ENCODE measurements around the gene EIF4E2.

EIF4E2 gene

DNA sequence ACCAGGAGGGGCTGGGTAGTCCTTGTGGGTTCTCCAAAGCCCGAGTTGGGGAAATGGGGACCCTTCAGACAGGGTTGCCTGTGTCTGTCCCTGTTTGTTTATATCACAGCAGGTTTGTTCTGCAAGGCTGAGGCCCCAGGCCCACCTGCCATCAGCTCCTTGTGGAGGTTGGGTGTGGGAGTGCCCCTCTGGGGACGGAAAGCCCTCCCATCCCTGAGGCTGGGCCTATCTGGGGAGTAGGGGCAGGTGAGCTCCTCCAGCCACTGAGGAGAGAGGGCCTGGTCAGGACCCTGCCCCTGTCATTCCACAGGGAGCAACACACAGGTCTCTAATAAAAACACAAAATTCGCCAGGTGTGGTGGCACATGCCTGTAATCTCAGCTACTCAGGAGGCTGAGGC is 59.6 kb downstream of the EIF4E2 start:
- Histone ChIP-seq H3K9me3 (no peaks in the 10 kb centered on the region), H3K27ac (no peak overlapping the region), H3K4me1 (ENCODE audit: control insufficient read depth in 1 of 2, insufficient read depth in 1 of 2, low read depth in 1 of 2, low read length in 1 of 2) (peaks cover 10 to 11% of the 10 kb centered on the region in 2 experiments), H3K4me3 (ENCODE audit: low read depth in 1 of 2, low read length in 1 of 2) (no peak overlapping the region), H3K27me3 (peaks cover 4% of the 10 kb centered on the region), H3K36me3 (no peaks in the 10 kb centered on the region)
- TF ChIP-seq, protein P1, sequence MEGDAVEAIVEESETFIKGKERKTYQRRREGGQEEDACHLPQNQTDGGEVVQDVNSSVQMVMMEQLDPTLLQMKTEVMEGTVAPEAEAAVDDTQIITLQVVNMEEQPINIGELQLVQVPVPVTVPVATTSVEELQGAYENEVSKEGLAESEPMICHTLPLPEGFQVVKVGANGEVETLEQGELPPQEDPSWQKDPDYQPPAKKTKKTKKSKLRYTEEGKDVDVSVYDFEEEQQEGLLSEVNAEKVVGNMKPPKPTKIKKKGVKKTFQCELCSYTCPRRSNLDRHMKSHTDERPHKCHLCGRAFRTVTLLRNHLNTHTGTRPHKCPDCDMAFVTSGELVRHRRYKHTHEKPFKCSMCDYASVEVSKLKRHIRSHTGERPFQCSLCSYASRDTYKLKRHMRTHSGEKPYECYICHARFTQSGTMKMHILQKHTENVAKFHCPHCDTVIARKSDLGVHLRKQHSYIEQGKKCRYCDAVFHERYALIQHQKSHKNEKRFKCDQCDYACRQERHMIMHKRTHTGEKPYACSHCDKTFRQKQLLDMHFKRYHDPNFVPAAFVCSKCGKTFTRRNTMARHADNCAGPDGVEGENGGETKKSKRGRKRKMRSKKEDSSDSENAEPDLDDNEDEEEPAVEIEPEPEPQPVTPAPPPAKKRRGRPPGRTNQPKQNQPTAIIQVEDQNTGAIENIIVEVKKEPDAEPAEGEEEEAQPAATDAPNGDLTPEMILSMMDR (IDR thresholded peaks at IDR 0.05), result no peak

DNA sequence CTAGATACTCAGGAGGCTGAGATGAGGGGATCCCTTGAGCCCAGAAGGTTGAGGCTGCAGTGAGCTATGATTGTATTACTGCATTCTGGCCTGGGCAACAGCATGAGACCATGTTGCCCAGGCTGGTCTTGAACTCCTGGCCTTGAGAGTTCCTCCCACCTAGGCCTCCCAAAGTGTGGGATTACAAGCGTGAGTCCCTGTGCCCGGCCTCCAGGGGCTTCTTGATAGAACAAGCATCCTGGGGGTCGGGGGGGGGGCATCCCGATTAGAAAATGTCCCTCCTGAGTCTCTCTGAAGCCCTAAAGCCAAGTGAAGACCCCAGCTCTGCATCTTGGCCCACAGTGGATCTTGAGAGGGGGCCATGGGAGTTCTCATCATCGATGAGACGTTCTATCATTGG is 60.6 kb downstream of the EIF4E2 start:
- H3K4me1 ChIP-seq (ENCODE audit: control insufficient read depth in 1 of 2, insufficient read depth in 1 of 2, low read depth in 1 of 2, low read length in 1 of 2), result peaks cover 4% of the 10 kb centered on the region in 2 experiments
- H3K27me3 ChIP-seq, result peaks cover 4% of the 10 kb centered on the region
- H3K9me3 ChIP-seq, result no peaks in the 10 kb centered on the region
- TF ChIP-seq, protein P1 (IDR thresholded peaks at IDR 0.05), result no peak
- no peak overlapping the region for H3K27ac ChIP-seq
- no peaks in the 10 kb centered on the region for H3K36me3 ChIP-seq
- H3K4me3 ChIP-seq (ENCODE audit: low read depth in 1 of 2, low read length in 1 of 2), result no peak overlapping the region

DNA sequence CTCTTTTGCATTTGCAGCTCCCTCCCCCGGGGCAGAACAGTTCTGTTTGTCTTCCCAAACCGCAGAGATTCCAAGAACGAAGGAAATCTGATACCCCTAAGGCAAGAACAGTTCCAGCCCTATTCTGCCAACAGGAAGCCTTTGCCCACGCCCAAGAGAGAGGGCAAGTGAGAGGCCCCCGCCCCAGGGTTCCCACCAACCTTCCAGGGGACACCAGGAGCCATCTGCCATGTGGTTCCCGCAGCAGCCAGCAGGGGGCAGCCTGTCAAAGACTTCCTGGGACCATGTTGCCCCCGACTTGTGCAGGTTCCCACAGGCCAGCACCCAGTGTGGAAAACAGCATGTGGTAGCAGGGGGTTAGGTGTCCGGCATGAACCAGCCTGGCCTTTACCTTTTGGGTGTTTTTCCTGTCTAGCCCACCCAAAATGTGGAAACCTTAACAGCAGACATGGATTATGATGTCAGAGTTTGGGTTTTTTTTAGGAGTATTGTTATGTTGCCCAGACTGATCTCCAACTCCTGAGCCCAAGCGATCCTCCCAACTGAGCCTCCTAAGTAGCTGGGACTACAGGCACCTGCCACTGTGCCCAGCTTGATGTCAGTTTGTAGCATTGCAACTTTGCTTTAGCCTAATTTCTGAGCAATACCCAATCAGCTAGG is 61.2 kb downstream of the EIF4E2 start:
- Histone ChIP-seq H3K9me3 (no peaks in the 10 kb centered on the region), H3K36me3 (no peaks in the 10 kb centered on the region), H3K4me1 (ENCODE audit: control insufficient read depth in 1 of 2, insufficient read depth in 1 of 2, low read depth in 1 of 2, low read length in 1 of 2) (no peaks in the 10 kb centered on the region), H3K27me3 (peaks cover 4% of the 10 kb centered on the region), H3K27ac (no peak overlapping the region), H3K4me3 (ENCODE audit: low read depth in 1 of 2, low read length in 1 of 2) (no peak overlapping the region)
- TF ChIP-seq, protein P1 (IDR thresholded peaks at IDR 0.05), result peak; percentile 85

DNA sequence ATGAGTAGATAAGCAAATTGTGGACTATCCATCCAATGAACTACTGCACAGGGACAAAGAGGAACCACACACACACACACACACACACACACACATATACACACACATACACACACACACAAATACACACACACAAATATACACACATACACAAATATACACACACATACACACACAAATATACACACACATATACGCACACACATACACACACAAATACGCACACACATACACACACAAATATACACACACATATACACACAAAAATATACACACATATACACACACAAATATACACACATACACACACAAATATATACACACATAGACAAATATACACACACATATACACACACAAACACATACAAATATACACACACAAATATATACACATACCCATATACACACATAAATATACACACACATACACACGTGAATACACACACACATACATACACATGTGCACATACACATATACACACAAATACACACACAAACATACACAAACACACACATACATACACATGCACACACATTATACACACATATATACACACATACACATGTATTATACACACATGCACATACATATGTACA is 63.1 kb downstream of the EIF4E2 start:
- no peak overlapping the region for H3K27ac ChIP-seq
- H3K4me1 ChIP-seq (ENCODE audit: control insufficient read depth in 1 of 2, insufficient read depth in 1 of 2, low read depth in 1 of 2, low read length in 1 of 2), result no peaks in the 10 kb centered on the region
- H3K4me3 ChIP-seq (ENCODE audit: low read depth in 1 of 2, low read length in 1 of 2), result no peak overlapping the region
- H3K27me3 ChIP-seq, result no peaks in the 10 kb centered on the region
- no peaks in the 10 kb centered on the region for H3K9me3 ChIP-seq
- no peaks in the 10 kb centered on the region for H3K36me3 ChIP-seq
- TF ChIP-seq, protein P1 (IDR thresholded peaks at IDR 0.05), result no peak

DNA sequence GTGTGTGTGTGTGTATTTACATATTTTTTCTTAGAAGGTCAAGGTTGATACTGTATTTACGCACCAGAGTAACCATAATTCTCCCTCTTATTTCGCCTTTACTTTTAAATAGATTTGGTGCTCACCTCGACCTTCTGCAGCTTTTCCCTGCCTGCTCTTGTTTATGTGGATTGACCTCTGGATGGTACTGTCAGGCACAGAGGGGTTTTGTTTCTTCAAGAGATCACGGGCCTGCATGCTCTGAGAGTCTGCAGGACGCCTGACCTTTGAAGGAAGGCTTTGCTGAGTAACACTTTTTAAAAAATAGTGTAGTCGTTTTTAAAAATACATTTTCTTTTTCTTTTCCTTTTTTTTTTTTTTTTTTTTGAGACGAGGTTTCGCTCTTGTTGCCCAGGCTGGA is 64.8 kb downstream of the EIF4E2 start:
- H3K9me3 ChIP-seq, result no peaks in the 10 kb centered on the region
- H3K4me1 ChIP-seq (ENCODE audit: control insufficient read depth in 1 of 2, insufficient read depth in 1 of 2, low read depth in 1 of 2, low read length in 1 of 2), result no peaks in the 10 kb centered on the region
- TF ChIP-seq, protein P1 (IDR thresholded peaks at IDR 0.05), result no peak
- no peaks in the 10 kb centered on the region for H3K36me3 ChIP-seq
- no peak overlapping the region for H3K27ac ChIP-seq
- no peak overlapping the region for H3K4me3 ChIP-seq (ENCODE audit: low read depth in 1 of 2, low read length in 1 of 2)
- H3K27me3 ChIP-seq, result no peaks in the 10 kb centered on the region

Measured in neutrophil (primary cell).